Measurements from ENCODE around the gene ANKLE1. TPM values are rescaled to one million over a fixed set of nuclear protein-coding genes. Genes with fewer than 3 reads are reported as not detected.

ANKLE1 gene
- total RNA-seq, 1 donor from 2014 or later = 9.3 TPM

DNA sequence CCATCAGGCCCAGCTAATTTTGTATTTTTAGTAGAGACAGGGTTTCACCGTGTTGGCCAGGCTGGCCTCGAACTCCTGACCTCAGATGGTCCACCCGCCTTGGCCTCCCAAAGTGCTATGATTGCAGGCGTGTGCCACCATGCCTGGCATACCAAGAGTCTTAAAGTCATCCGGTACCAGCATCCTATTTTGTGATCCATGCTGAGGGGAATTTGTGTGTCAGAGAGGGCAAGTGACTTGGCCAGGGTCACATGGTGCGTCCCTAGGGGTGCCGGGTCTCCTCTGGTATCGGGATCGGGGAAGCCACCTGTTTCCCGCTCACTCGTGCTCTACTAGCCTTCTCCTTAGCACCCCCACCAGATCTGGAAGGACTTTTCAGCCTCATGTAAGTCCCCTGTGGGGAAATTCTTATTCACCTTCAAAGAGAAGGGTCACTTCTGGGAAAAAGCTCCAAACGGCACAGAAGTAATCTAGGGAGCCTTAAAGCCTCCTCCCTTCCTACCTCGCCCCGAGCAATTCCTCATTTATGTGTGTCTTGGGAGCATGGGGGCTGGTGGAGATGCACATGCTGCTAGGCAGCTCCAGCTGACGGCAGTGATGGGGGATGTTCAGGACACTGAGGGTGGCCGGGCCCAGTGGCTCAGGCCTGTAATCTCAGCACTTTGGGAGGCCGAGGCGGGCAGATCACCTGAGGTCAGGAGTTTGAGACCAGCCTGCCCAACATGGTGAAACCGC, 6.1 kb upstream of the ANKLE1 start:
- Mint-ChIP-seq H3K4me1 (ENCODE audit: low read depth, unreplicated experiment) (no peaks in the 10 kb centered on the region), H3K36me3 (ENCODE audit: unreplicated experiment) (no peaks in the 10 kb centered on the region), H3K9me3 (ENCODE audit: unreplicated experiment) (no peaks in the 10 kb centered on the region), H3K27ac (ENCODE audit: unreplicated experiment) (no peak overlapping the region), H3K27me3 (ENCODE audit: unreplicated experiment) (peaks cover 4% of the 10 kb centered on the region), H3K4me3 (ENCODE audit: unreplicated experiment) (no peak overlapping the region)
- TF ChIP-seq, protein P1, sequence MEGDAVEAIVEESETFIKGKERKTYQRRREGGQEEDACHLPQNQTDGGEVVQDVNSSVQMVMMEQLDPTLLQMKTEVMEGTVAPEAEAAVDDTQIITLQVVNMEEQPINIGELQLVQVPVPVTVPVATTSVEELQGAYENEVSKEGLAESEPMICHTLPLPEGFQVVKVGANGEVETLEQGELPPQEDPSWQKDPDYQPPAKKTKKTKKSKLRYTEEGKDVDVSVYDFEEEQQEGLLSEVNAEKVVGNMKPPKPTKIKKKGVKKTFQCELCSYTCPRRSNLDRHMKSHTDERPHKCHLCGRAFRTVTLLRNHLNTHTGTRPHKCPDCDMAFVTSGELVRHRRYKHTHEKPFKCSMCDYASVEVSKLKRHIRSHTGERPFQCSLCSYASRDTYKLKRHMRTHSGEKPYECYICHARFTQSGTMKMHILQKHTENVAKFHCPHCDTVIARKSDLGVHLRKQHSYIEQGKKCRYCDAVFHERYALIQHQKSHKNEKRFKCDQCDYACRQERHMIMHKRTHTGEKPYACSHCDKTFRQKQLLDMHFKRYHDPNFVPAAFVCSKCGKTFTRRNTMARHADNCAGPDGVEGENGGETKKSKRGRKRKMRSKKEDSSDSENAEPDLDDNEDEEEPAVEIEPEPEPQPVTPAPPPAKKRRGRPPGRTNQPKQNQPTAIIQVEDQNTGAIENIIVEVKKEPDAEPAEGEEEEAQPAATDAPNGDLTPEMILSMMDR (IDR thresholded peaks at IDR 0.05; ENCODE audit: partially characterized antibody, unreplicated experiment) = no peak
- DNase-seq = no peak

DNA sequence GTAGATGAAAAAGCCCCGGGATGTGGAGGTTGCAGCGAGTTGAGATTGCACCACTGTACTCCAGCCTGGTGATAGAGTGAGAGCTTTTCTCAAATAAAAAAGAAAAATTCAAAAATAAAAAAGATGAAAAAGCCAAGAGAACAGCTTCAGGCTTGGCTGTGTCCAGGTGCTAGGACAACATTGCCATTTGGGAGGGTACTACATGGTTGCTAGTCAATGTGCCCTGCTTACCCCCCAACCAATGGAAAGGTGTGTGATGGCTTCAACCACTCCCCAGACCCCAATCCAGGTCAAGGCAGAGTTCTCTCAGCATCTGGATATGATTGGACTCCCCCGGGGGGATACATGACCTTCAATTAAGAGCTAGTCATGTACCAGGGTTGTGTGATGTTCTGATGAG, 2.3 kb upstream of the ANKLE1 start:
- Mint-ChIP-seq H3K27ac (ENCODE audit: unreplicated experiment) (no peak overlapping the region), H3K36me3 (ENCODE audit: unreplicated experiment) (no peaks in the 10 kb centered on the region), H3K27me3 (ENCODE audit: unreplicated experiment) (peaks cover 2% of the 10 kb centered on the region), H3K4me1 (ENCODE audit: low read depth, unreplicated experiment) (peaks cover 2% of the 10 kb centered on the region), H3K9me3 (ENCODE audit: unreplicated experiment) (peaks cover 2% of the 10 kb centered on the region), H3K4me3 (ENCODE audit: unreplicated experiment) (no peak overlapping the region)
- no peak for DNase-seq
- TF ChIP-seq, protein P1 (IDR thresholded peaks at IDR 0.05; ENCODE audit: partially characterized antibody, unreplicated experiment) = no peak

DNA sequence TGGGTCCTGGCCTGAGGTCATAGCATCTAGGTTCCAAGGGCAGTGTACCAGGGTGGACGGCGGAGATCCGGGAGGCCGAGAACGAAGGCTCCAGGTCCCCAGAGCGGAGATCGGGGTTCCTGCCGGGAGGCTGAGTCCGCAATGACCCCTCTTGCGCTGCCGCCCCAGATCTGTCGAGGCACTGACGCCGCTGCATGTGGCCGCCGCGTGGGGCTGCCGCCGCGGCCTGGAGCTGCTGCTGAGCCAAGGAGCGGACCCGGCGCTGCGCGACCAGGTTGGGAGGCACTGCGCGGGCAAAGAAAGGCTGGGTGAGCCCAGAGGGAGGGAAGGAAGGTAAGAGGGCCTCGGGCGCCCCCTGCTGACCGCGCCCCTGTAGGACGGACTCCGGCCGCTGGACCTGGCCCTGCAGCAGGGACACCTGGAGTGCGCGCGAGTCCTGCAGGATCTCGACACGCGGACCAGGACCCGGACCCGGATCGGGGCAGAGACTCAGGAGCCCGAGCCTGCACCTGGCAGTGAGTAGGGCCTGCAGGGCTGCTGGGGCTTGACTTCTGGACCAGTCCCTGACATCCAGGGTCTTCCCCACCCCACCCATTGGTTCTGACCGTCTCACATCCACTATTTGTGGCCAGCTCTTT, 906 bp downstream of the ANKLE1 start:
- DNase-seq = peak; percentile 92
- Mint-ChIP-seq H3K36me3 (ENCODE audit: unreplicated experiment) (no peaks in the 10 kb centered on the region), H3K9me3 (ENCODE audit: unreplicated experiment) (peaks cover 2% of the 10 kb centered on the region), H3K27ac (ENCODE audit: unreplicated experiment) (peak overlapping the region; percentile 79), H3K4me3 (ENCODE audit: unreplicated experiment) (peak overlapping the region; percentile 84), H3K4me1 (ENCODE audit: low read depth, unreplicated experiment) (peaks cover 2% of the 10 kb centered on the region), H3K27me3 (ENCODE audit: unreplicated experiment) (peaks cover 2% of the 10 kb centered on the region)
- TF ChIP-seq, protein P1 (IDR thresholded peaks at IDR 0.05; ENCODE audit: partially characterized antibody, unreplicated experiment) = peak; percentile 94

DNA sequence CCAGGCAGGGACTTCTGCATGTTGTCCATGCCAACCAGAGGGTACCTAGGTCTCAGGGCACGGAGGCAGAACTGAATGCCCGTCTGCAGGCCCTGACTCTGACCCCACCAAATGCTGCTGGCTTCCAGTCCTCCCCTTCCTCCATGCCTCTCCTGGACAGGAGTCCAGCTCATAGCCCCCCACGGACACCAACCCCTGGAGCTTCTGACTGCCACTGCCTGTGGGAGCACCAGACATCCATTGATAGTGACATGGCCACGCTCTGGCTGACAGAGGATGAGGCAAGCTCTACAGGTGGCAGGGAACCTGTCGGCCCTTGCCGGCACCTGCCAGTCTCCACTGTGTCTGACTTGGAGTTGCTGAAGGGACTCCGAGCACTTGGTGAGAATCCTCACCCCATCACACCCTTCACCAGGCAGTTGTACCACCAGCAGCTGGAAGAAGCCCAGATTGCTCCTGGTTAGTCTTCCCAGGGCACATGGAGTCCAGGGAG, 1.8 kb downstream of the ANKLE1 start:
- H3K27me3 Mint-ChIP-seq (ENCODE audit: unreplicated experiment) = peaks cover 2% of the 10 kb centered on the region
- no peaks in the 10 kb centered on the region for H3K36me3 Mint-ChIP-seq (ENCODE audit: unreplicated experiment)
- H3K4me3 Mint-ChIP-seq (ENCODE audit: unreplicated experiment) = no peak overlapping the region
- TF ChIP-seq, protein P1 (IDR thresholded peaks at IDR 0.05; ENCODE audit: partially characterized antibody, unreplicated experiment) = no peak
- H3K9me3 Mint-ChIP-seq (ENCODE audit: unreplicated experiment) = peaks cover 2% of the 10 kb centered on the region
- peaks cover 2% of the 10 kb centered on the region for H3K4me1 Mint-ChIP-seq (ENCODE audit: low read depth, unreplicated experiment)
- no peak overlapping the region for H3K27ac Mint-ChIP-seq (ENCODE audit: unreplicated experiment)
- DNase-seq = no peak
